Measurements from ENCODE around the gene RHOA.

The RHOA gene

DNA sequence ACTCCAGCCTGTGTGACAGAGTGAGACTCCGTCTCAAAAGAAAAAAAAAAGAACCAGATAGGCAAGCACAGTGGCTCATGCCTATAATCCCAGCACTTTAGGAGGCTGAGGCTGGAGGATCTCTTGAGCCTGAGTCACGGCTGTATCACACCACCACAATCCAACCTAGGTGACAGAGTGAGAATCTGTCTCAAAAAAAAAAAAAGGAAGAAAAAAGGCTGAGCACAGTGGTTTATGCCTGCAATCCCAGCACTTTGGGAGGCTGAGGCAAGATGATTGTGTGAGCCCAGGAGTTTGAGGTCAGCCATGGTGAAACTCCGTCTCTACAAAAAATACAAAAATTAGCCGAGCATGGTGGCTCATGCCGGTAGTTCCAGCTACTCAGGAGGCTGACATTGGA, 23.0 kb upstream of the RHOA start:
- H2BK120ac ChIP-seq (ENCODE audit: insufficient read depth, low read length, poor library complexity) = no peak overlapping the region
- H4K12ac ChIP-seq (ENCODE audit: low read depth, low read length) = no peak overlapping the region
- H4K8ac ChIP-seq (ENCODE audit: low read depth, low read length) = no peak overlapping the region
- no peak overlapping the region for H2AK5ac ChIP-seq (ENCODE audit: low read length)
- no peak overlapping the region for H3K4me2 ChIP-seq (ENCODE audit: low read length)
- H3K9me3 ChIP-seq (ENCODE audit: insufficient read depth, low read depth, low read length) = no peaks in the 10 kb centered on the region
- H2BK12ac ChIP-seq (ENCODE audit: low read length) = no peak overlapping the region
- DNase-seq = peak; percentile 60 to 61
- H3K4me3 ChIP-seq (ENCODE audit: low read depth, low read length) = no peak overlapping the region
- no peak overlapping the region for H2BK5ac ChIP-seq (ENCODE audit: low read depth, low read length, poor library complexity)
- no peaks in the 10 kb centered on the region for H3K4me1 ChIP-seq (ENCODE audit: control insufficient read depth in 1 of 2, insufficient read depth in 2 of 2, low read length in 2 of 2)
- WGBS (ENCODE audit: extremely low coverage, insufficient coverage, insufficient read length) = no CpG with 5 or more reads among the region's 5 CpGs
- no peak overlapping the region for H4K91ac ChIP-seq (ENCODE audit: low read depth, low read length)
- no peak overlapping the region for H3K23ac ChIP-seq (ENCODE audit: low read length)
- H3K18ac ChIP-seq (ENCODE audit: low read length) = no peak overlapping the region
- no peak overlapping the region for H3K14ac ChIP-seq (ENCODE audit: low read length)
- H3K27me3 ChIP-seq (ENCODE audit: insufficient read depth, low read length) = no peaks in the 10 kb centered on the region
- no peak overlapping the region for H3K4ac ChIP-seq (ENCODE audit: low read depth, low read length)
- no peaks in the 10 kb centered on the region for H3K79me2 ChIP-seq (ENCODE audit: control insufficient read depth, insufficient read depth, low read length, poor library complexity)
- H3K27ac ChIP-seq (ENCODE audit: low read depth, low read length) = no peak overlapping the region
- no peak overlapping the region for H3K9ac ChIP-seq (ENCODE audit: low read length)
- H3K36me3 ChIP-seq (ENCODE audit: control insufficient read depth in 1 of 2, insufficient read depth in 2 of 2, low read length in 2 of 2) = no peaks in the 10 kb centered on the region
- H2AFZ ChIP-seq (ENCODE audit: insufficient read depth, low read length, poor library complexity) = no peak overlapping the region
- H3K79me1 ChIP-seq (ENCODE audit: low read length) = no peaks in the 10 kb centered on the region

DNA sequence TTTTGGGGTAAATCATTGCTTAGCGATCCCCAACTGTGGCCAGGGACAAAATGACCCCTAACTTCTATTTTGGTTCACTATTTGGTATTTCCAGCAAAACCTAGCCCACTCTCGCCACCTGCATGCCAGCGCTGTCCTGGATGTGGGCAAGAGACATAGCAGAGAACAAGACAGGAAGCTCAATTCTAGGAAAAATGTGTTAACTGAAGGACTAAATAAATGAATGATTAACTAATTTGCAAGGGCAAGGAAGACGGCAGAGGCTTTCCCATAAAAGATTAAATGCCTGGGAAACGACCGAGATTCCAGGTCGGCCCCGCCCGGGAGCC, 16.9 kb upstream of the RHOA start:
- Histone ChIP-seq H3K4me2 (ENCODE audit: low read length) (peak overlapping the region; percentile 89), H4K91ac (ENCODE audit: low read depth, low read length) (peak overlapping the region; percentile 91), H2BK120ac (ENCODE audit: insufficient read depth, low read length, poor library complexity) (peak overlapping the region; percentile 99), H3K14ac (ENCODE audit: low read length) (peak overlapping the region; percentile 100), H2BK12ac (ENCODE audit: low read length) (no peak overlapping the region), H3K27ac (ENCODE audit: low read depth, low read length) (no peak overlapping the region), H4K12ac (ENCODE audit: low read depth, low read length) (peak overlapping the region; percentile 99), H3K9me3 (ENCODE audit: insufficient read depth, low read depth, low read length) (no peaks in the 10 kb centered on the region), H3K4ac (ENCODE audit: low read depth, low read length) (peak overlapping the region; percentile 95), H4K8ac (ENCODE audit: low read depth, low read length) (peak overlapping the region; percentile 100), H3K27me3 (ENCODE audit: insufficient read depth, low read length) (no peaks in the 10 kb centered on the region), H3K79me2 (ENCODE audit: control insufficient read depth, insufficient read depth, low read length, poor library complexity) (peaks cover 2% of the 10 kb centered on the region), H3K18ac (ENCODE audit: low read length) (peak overlapping the region; percentile 100), H3K36me3 (ENCODE audit: control insufficient read depth in 1 of 2, insufficient read depth in 2 of 2, low read length in 2 of 2) (peaks cover 18 to 20% of the 10 kb centered on the region in 2 experiments), H3K9ac (ENCODE audit: low read length) (peak overlapping the region; percentile 82), H3K4me3 (ENCODE audit: low read depth, low read length) (peak overlapping the region; percentile 91), H2AK5ac (ENCODE audit: low read length) (no peak overlapping the region), H3K4me1 (ENCODE audit: control insufficient read depth in 1 of 2, insufficient read depth in 2 of 2, low read length in 2 of 2) (no peaks in the 10 kb centered on the region), H3K23ac (ENCODE audit: low read length) (no peak overlapping the region), H2AFZ (ENCODE audit: insufficient read depth, low read length, poor library complexity) (peak overlapping the region; percentile 97), H3K79me1 (ENCODE audit: low read length) (peaks cover 5% of the 10 kb centered on the region), H2BK5ac (ENCODE audit: low read depth, low read length, poor library complexity) (peak overlapping the region; percentile 88)
- no CpG with 5 or more reads among the region's 9 CpGs for WGBS (ENCODE audit: extremely low coverage, insufficient coverage, insufficient read length)
- no peak for DNase-seq

DNA sequence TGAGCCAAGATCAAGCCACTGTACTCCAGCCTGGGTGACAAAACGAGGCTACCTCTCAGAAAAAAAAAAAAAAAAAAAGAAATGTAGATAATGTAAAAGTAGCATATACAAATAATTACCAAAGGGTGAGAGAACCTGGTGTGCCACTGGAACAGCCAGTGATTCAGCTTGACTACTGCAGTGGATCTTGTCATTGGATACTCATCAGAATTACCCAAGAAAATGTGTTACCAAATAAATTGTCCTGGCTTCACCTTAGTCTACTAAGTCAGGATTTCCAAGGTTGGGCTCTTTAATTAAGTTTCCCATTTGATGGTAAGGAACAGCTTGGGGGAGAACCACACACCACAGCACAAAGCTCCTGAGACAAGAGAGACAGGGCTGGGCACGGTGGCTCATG, 15.8 kb upstream of the RHOA start:
- Histone ChIP-seq H3K9ac (ENCODE audit: low read length) (no peak overlapping the region), H3K27me3 (ENCODE audit: insufficient read depth, low read length) (no peaks in the 10 kb centered on the region), H3K79me1 (ENCODE audit: low read length) (peaks cover 8% of the 10 kb centered on the region), H3K4ac (ENCODE audit: low read depth, low read length) (no peak overlapping the region), H2BK120ac (ENCODE audit: insufficient read depth, low read length, poor library complexity) (no peak overlapping the region), H4K12ac (ENCODE audit: low read depth, low read length) (no peak overlapping the region), H3K36me3 (ENCODE audit: control insufficient read depth in 1 of 2, insufficient read depth in 2 of 2, low read length in 2 of 2) (peaks cover 18 to 20% of the 10 kb centered on the region in 2 experiments), H3K23ac (ENCODE audit: low read length) (no peak overlapping the region), H2AK5ac (ENCODE audit: low read length) (no peak overlapping the region), H3K18ac (ENCODE audit: low read length) (no peak overlapping the region), H3K79me2 (ENCODE audit: control insufficient read depth, insufficient read depth, low read length, poor library complexity) (peaks cover 2% of the 10 kb centered on the region), H3K14ac (ENCODE audit: low read length) (no peak overlapping the region), H3K9me3 (ENCODE audit: insufficient read depth, low read depth, low read length) (no peaks in the 10 kb centered on the region), H2BK5ac (ENCODE audit: low read depth, low read length, poor library complexity) (no peak overlapping the region), H3K4me3 (ENCODE audit: low read depth, low read length) (no peak overlapping the region), H4K91ac (ENCODE audit: low read depth, low read length) (no peak overlapping the region), H4K8ac (ENCODE audit: low read depth, low read length) (no peak overlapping the region), H3K4me2 (ENCODE audit: low read length) (no peak overlapping the region), H2BK12ac (ENCODE audit: low read length) (no peak overlapping the region), H2AFZ (ENCODE audit: insufficient read depth, low read length, poor library complexity) (no peak overlapping the region), H3K27ac (ENCODE audit: low read depth, low read length) (no peak overlapping the region), H3K4me1 (ENCODE audit: control insufficient read depth in 1 of 2, insufficient read depth in 2 of 2, low read length in 2 of 2) (peaks cover 6 to 7% of the 10 kb centered on the region in 2 experiments)
- DNase-seq = no peak
- WGBS (ENCODE audit: extremely low coverage, insufficient coverage, insufficient read length) = no CpG with 5 or more reads among the region's 2 CpGs

DNA sequence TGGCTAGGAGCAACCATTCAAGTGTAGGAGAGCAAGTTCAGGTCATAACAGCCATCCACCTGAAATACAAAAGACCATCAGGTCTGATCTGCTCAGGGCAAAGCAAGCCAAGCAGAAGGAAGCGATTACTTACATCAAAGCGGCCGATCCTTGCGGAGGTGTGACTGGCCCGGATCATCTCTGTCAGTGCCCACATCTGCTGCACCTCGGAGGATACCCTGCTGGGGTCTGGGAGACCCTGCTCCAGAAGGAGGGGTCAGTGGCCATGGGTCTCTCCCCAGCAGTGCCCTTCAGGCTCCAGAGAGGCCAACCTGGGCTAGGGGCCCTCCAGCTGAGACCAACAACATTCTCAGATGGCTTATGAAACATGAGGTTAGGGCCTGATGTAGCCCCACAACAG, 13.0 kb upstream of the RHOA start:
- Histone ChIP-seq H3K79me1 (ENCODE audit: low read length) (peaks cover 17% of the 10 kb centered on the region), H2BK120ac (ENCODE audit: insufficient read depth, low read length, poor library complexity) (no peak overlapping the region), H3K4me2 (ENCODE audit: low read length) (no peak overlapping the region), H3K4ac (ENCODE audit: low read depth, low read length) (no peak overlapping the region), H3K4me1 (ENCODE audit: control insufficient read depth in 1 of 2, insufficient read depth in 2 of 2, low read length in 2 of 2) (peaks cover 17 to 20% of the 10 kb centered on the region in 2 experiments), H3K27ac (ENCODE audit: low read depth, low read length) (no peak overlapping the region), H3K36me3 (ENCODE audit: control insufficient read depth in 1 of 2, insufficient read depth in 2 of 2, low read length in 2 of 2) (peaks cover 18 to 20% of the 10 kb centered on the region in 2 experiments), H3K4me3 (ENCODE audit: low read depth, low read length) (no peak overlapping the region), H3K79me2 (ENCODE audit: control insufficient read depth, insufficient read depth, low read length, poor library complexity) (peaks cover 2% of the 10 kb centered on the region), H4K8ac (ENCODE audit: low read depth, low read length) (no peak overlapping the region), H3K9me3 (ENCODE audit: insufficient read depth, low read depth, low read length) (no peaks in the 10 kb centered on the region), H3K9ac (ENCODE audit: low read length) (no peak overlapping the region), H3K27me3 (ENCODE audit: insufficient read depth, low read length) (no peaks in the 10 kb centered on the region), H3K14ac (ENCODE audit: low read length) (no peak overlapping the region), H3K23ac (ENCODE audit: low read length) (no peak overlapping the region), H2AK5ac (ENCODE audit: low read length) (no peak overlapping the region), H2AFZ (ENCODE audit: insufficient read depth, low read length, poor library complexity) (no peak overlapping the region), H3K18ac (ENCODE audit: low read length) (no peak overlapping the region), H4K91ac (ENCODE audit: low read depth, low read length) (no peak overlapping the region), H4K12ac (ENCODE audit: low read depth, low read length) (no peak overlapping the region), H2BK5ac (ENCODE audit: low read depth, low read length, poor library complexity) (no peak overlapping the region), H2BK12ac (ENCODE audit: low read length) (no peak overlapping the region)
- no CpG with 5 or more reads among the region's 6 CpGs for WGBS (ENCODE audit: extremely low coverage, insufficient coverage, insufficient read length)
- DNase-seq = no peak
